GM12892 (cell line): Measurements from ENCODE around the gene ARPC5L.

Source experiments
- POLR2A ChIP-seq: IDR thresholded peaks from 2 replicates; pipeline ENCODE4 v1.6.1; 2011; ENCODE audit warnings: low read depth, low read length, control low read depth
- POLR2AphosphoS5 ChIP-seq: IDR thresholded peaks from 2 replicates; pipeline ENCODE4 v1.6.1; 2011; ENCODE audit warnings: low read depth, low read length, control low read depth
- TAF1 ChIP-seq: IDR thresholded peaks from 2 replicates; pipeline ENCODE4 v1.6.1; 2011; ENCODE audit warnings: low read depth, mild to moderate bottlenecking, control low read depth, low read length, borderline replicate concordance

- TF ChIP-seq POLR2A, result no peak
- no peak for TF ChIP-seq POLR2AphosphoS5
- TF ChIP-seq TAF1, result no peak
Observed at GRCh38 chr9:124843456-124844034, 18.4 kb upstream of the ARPC5L start.
